Bronchial epithelial cell (primary cell): Measurements from ENCODE around the gene SLC38A1. TPM values are rescaled to one million over a fixed set of nuclear protein-coding genes. Genes with fewer than 3 reads are reported as not detected.

Experiments
- DNase-seq: peaks from one replicate; pipeline ENCODE4 v3.0.0-alpha.2; 2010; ENCODE audit warnings: low read depth
- FAIRE-seq: peaks from 2 replicates; lab custom pipeline; 2011; peaks lifted over from hg19 to GRCh38; lab: Jason Lieb, UNC
- H3K27me3 ChIP-seq: 2 replicates; pipeline ENCODE4 v1.5.1; 2011; ENCODE audit warnings: low read length; ENCODE audit not compliant: control insufficient read depth, insufficient read depth
- H3K36me3 ChIP-seq: 2 replicates; pipeline ENCODE4 v1.5.1; 2011; ENCODE audit warnings: low read length; ENCODE audit not compliant: control insufficient read depth, insufficient read depth
- H3K4me3 ChIP-seq: 2 replicates; pipeline ENCODE4 v1.5.1; 2011; ENCODE audit warnings: mild to moderate bottlenecking, low read depth, low read length, control low read depth
- CTCF ChIP-seq: IDR thresholded peaks from 2 replicates; pipeline ENCODE4 v1.5.1; 2011; ENCODE audit warnings: mild to moderate bottlenecking, moderate library complexity, low read length, control low read depth, inconsistent platforms; ENCODE audit not compliant: insufficient read depth, severe bottlenecking
- total RNA-seq: library from RNA; depleted of rRNA; stranded (reverse); fragments of >200 nt; gene quantifications from 2 replicates; pipeline ENCODE4 v1.2.1, GENCODE V29; 2014

The SLC38A1 gene
- total RNA-seq, 1 donor from 2014 or later, result 263 TPM

- peak; percentile 39 for DNase-seq
- no peak for TF ChIP-seq CTCF
- Histone ChIP-seq H3K36me3 (no peaks in the 10 kb centered on the region), H3K4me3 (peak overlapping the region; percentile 75), H3K27me3 (no peaks in the 10 kb centered on the region)
- no peak for FAIRE-seq
Measured at GRCh38 chr12:46266869-46267574, 1.8 kb downstream of the SLC38A1 start.

- FAIRE-seq (no peak), DNase-seq (peak; percentile 62)
- H3K4me3 ChIP-seq, result peak overlapping the region; percentile 75
- no peaks in the 10 kb centered on the region for H3K36me3 ChIP-seq
- TF ChIP-seq CTCF, result no peak
- no peaks in the 10 kb centered on the region for H3K27me3 ChIP-seq
Measured at GRCh38 chr12:46266382-46266791, 2.5 kb downstream of the SLC38A1 start.

- no peak for DNase-seq
- TF ChIP-seq CTCF, result no peak
- H3K27me3 ChIP-seq, result no peaks in the 10 kb centered on the region
- no peaks in the 10 kb centered on the region for H3K36me3 ChIP-seq
- H3K4me3 ChIP-seq, result peak overlapping the region; percentile 2
- no peak for FAIRE-seq
Measured at GRCh38 chr12:46265734-46266133, 3.1 kb downstream of the SLC38A1 start.

GRCh38 chr12:46265102-46265501, 3.7 kb downstream of the SLC38A1 start:
- Histone ChIP-seq H3K36me3 (no peaks in the 10 kb centered on the region), H3K4me3 (no peak overlapping the region), H3K27me3 (no peaks in the 10 kb centered on the region)
- TF ChIP-seq CTCF, result no peak
- peak; percentile 52 for DNase-seq
- no peak for FAIRE-seq

GRCh38 chr12:46264057-46264456, 4.8 kb downstream of the SLC38A1 start:
- H3K36me3 ChIP-seq, result peaks cover 3% of the 10 kb centered on the region
- no peaks in the 10 kb centered on the region for H3K27me3 ChIP-seq
- DNase-seq, result peak; percentile 52
- H3K4me3 ChIP-seq, result no peak overlapping the region
- no peak for FAIRE-seq
- no peak for TF ChIP-seq CTCF
